Adrenal gland (tissue), 5 donors: ENCODE data around the gene ZC2HC1C.

Experiments used
- POLR2A ChIP-seq, 2 donors: fragments of 450-650 bp; IDR thresholded peaks; one replicate each; pipeline ENCODE4 v1.6.1; 2017; ENCODE audit warnings: antibody characterized with exemption in 2 of 2, mild to moderate bottlenecking in 2 of 2, moderate library complexity in 1 of 2
- TF ChIP-seq, protein P1 (sequence below), 6 experiments: fragments of 450-650 bp in 4 of 6; fragments of 200-600 bp in 2 of 6; sonication (generic) in 1 of 6; IDR thresholded peaks; 1 replicate in 5 of 6; 2 replicates in 1 of 6; pipeline versions ENCODE4 v1.5.1 to v1.8.0; 2016 to 2021; ENCODE audit warnings: antibody characterized with exemption in 6 of 6, mild to moderate bottlenecking in 2 of 6, moderate library complexity in 1 of 6
- donor health status: DM: no; HTN: no; CAD: no.

DNA sequence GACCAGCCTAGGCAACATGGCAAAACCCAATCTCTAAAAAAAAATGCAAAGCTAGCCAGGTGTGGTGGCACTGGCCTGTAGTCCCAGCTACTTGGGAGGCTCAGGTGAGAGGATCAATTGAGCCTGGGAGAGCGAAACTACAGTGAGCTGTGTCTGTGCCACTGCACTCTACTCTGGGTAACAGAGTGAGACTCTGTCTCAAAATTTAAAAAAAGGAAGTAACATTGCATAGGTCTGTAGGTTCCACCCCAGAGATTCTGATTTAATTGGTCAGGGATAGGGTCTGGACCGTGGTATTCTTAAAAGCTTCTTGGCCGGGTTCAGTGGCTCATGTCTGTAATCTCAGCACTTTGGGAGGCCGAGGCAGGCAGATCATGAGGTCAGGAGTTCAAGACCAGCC, 26.2 kb downstream of the ZC2HC1C start:
- no peak for TF ChIP-seq POLR2A (IDR thresholded peaks at IDR 0.05)
- TF ChIP-seq, protein P1, sequence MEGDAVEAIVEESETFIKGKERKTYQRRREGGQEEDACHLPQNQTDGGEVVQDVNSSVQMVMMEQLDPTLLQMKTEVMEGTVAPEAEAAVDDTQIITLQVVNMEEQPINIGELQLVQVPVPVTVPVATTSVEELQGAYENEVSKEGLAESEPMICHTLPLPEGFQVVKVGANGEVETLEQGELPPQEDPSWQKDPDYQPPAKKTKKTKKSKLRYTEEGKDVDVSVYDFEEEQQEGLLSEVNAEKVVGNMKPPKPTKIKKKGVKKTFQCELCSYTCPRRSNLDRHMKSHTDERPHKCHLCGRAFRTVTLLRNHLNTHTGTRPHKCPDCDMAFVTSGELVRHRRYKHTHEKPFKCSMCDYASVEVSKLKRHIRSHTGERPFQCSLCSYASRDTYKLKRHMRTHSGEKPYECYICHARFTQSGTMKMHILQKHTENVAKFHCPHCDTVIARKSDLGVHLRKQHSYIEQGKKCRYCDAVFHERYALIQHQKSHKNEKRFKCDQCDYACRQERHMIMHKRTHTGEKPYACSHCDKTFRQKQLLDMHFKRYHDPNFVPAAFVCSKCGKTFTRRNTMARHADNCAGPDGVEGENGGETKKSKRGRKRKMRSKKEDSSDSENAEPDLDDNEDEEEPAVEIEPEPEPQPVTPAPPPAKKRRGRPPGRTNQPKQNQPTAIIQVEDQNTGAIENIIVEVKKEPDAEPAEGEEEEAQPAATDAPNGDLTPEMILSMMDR (IDR thresholded peaks at IDR 0.05) = no peak
